ENCODE data around the gene SUCLG1. TPM values are rescaled to one million over a fixed set of nuclear protein-coding genes. Genes with fewer than 3 reads are reported as not detected.
"Not testable (repeated sequence)": the region's sequence is repeated elsewhere in the genome, so short reads cannot be mapped to it uniquely, and the experiment has no call there.

Gene SUCLG1
- total RNA-seq, result 55.0 and 64.1 TPM in 2 replicates

DNA sequence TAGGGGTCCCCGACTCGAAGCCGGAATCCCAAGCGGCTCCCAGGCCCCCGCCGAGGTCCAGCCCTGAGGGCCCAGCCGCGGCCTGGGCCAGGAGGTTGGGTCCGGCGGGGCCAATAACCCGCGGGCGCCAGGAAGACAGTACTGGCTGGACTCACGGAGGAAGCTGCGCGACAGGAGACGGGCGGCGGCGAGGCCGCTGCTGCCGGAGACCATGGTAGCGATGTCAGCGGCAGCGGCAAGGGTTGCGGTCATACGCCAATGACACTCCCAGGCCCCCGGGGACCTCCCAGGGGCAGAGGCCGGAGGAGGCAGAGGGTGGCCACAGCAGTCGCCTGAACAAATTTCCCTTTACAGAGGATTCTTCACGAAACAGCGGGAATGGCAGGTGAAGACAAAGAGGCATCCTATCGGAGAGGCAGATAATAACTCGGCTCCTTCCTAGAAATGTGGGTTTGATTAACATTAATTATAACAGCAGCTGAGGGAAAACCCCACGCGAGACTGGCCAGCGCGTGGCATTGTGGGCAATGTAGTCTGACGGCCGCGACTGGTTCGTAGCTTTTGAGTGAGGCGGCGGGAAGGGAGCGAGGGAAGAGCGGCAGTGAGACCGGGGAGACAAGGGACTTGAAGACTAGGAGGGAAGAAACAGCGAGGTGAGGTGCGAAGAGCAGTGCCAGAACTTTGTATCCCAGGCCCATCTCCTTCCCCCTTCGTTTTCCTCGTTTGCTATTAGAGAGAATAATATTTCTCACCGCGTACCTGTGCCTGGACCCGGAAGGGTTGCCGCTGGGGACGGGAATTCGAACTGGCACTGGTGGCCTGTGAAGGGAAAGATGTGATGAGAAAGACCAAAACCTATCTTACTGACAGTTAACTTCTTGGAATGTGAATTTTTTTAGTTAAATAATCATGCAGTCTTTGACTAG lies at the start of gene SUCLG1:
TSS of gene SUCLG1 (minus strand) at position 263 of the 926 bp plus-strand sequence. CDS start at position 252, 11 bp downstream.
- peak; percentile 82 to 83 for DNase-seq (ENCODE audit: low read depth in 2 of 2)

DNA sequence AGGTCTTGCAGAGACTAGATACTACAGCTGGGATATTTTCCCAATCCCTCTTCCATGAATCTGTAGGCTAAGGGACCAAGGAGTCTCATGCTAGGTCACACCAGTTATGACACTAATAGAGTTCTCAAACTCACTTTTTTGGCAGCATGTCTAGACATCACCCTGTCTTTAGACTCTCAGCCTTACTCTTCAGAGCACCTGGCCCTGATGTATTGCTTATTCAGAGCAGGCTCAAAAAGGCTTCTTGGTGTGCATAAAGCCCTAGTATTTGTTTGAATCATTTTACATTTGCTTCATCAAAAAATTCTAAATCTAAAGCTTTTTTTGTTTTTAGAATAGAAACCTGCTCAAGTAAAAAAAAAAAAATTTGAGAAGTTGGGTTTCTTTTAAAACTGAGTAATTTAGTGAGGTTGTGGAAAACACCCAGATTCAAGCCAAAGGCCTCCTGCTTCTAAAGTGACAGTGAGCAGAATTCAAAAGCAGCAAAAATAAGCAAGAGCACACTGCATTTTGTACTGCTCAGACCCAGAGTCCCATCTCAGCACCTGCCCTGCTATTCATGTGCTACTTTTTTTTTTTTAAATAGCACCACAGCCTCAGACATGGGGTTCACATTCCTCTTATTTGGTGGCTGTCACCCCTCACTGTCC lies 39.2 kb upstream of the SUCLG1 start:
- DNase-seq (ENCODE audit: low read depth in 2 of 2), result no peak

DNA sequence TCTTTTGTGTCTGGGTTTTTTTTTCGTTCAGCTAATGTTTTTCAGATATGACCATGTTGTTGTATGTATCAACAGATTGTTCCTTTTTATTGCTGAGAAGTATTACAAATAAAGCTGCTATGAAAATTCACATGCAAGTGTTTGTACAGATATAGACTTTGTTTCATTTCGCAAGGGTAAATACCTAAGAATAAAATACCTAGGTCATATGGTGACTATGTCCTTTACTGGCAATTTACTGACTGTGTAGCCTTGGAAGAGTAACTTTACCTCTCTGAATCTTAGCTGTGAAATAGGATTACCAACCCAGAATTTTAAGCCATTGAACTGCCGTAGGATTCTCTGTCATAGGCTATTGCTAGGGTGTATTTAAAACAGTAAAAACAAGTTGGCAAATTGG lies 38.2 kb upstream of the SUCLG1 start:
- no peak for DNase-seq (ENCODE audit: low read depth in 2 of 2)

DNA sequence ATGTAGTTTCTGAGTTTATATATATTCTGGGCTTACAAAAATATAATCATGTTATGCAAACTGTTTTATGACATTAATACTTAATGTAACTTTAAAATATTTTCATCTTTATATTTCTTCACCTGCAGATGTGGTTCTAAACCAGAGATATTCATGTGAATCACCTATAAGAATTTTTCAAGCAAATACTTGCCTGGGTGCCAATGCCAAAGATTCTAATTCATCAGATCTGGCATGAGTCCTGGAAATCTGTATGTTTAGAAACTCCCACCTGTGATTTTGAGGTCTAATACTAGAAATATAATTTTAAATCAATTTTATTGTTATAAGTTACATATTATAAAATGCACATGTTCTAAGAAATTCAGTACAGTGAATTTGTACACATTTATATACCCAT lies 37.3 kb upstream of the SUCLG1 start:
- DNase-seq (ENCODE audit: low read depth in 2 of 2), result no peak

DNA sequence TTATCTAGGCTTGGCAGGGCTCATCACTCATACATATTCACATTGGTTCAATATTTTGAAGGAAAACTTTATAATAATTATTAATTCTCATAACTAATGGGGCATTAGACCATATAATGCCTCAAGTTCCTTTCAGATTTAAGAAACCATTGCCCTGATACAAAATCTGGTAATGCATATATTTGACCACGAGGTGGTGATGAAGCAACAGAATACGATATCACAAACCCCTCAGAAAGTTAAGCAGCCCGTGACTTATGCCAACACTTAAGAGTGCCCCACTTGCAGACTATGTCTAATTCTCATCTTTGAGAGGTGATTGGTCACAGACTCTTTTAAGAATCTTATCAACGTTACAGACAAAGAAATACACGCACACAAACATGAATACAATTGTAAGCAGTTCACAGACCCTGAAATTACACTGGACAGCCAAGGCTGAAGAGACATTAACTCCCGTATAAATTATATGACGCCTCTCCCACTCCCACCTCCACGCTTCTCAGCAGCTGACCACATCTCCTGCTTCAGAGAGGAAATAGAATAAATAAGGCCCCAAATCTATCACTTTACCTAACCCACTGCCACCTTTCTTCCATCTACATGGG lies 36.6 kb upstream of the SUCLG1 start:
- peak; percentile 73 to 83 for DNase-seq (ENCODE audit: low read depth in 2 of 2)

DNA sequence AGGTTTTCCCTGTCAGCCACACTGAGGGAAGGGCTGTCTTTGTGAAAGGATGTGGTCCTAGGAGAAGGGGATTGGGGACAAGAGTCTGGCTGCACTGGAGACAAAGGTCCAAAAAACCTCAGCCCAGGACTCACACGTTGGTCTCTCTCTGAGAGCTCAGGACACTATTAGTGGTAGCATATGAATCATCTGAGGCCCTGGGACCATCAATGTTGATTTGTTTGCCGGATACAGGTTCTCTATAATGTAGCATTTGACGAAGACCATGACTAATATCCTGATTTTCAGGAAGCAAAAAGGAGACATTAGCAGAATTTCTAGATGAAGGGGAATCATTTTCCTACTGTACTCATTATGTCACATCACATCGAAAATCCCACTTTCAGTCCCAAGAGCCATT lies 35.0 kb upstream of the SUCLG1 start:
- peak; percentile 59 to 89 for DNase-seq (ENCODE audit: low read depth in 2 of 2)

DNA sequence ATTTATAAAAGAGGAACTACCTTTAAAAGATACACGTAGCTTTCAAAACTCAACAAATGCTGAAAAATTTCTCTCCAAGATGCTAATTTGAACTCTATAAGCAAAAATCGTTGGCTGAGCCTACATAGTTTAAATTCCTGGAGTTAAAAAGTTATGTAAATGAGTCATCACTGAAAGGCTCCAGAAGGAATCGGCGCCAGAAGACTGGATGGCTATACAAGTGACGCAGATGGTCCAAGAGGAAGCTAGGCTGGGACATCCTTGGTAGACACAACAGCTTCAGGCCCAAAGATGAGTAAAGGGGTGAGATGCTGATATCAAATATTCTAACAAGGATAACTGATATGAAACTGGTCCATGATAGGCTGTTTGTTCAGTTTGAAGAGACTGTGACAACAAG lies 34.4 kb upstream of the SUCLG1 start:
- peak in 1 of 2 donors; percentile 88 for DNase-seq (ENCODE audit: low read depth in 2 of 2)

DNA sequence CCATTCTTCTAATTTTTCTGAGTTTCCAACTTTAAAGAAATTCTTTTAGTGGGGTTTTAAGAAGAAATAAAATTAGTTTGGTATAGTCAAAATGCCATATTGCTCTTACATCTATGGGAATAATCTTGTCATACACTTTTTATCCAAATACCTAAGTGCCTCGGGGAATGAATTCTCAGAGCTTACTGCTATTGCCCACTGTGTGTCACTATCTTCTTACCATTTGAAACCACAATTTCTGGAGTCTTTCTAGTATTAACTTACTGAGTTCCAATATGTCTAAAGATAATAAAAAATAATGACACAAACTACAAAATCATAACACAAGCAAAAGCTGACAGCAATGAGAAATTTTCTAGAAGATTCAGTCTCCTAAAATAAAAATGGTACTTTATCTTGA lies 33.5 kb upstream of the SUCLG1 start:
- DNase-seq (ENCODE audit: low read depth in 2 of 2), result no peak

DNA sequence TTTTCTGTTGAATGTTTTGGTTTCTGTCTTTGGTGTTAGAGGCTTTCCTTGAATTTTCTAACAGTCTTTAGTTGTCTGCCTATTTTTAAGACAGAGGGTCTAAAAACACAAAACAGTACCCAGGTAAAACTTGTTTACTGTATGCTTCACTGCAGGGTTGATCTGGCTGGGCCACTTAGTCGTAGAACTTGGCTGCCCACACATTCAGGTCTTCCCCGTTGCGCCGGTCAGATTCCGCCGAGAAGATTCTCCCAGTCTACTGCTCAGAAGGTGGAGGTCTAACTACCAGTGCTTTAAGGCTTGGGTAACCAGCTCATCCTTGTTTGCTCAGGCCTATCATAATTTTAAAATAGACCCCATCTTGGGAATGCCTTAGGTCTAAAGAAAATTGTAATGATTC lies 32.7 kb upstream of the SUCLG1 start:
- no peak for DNase-seq (ENCODE audit: low read depth in 2 of 2)

DNA sequence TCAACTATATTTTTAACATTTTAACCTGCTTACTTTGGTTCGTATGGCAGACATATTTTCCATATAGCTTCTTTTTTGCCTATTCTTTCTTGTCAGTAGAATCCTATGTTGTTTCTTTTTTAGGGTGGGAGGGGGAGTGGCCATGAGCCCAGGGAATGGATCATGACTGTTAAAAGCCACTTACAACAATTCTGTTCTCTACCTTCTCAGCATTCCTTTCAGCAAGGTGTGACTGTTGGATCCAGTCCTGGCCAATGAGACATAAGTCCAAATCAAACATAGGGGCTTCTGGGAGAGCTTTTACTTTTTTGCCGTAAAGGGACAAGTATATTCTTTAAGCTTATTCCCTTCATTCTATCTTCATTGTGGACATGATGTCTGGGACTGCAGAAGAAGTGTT lies 32.2 kb upstream of the SUCLG1 start:
- no peak for DNase-seq (ENCODE audit: low read depth in 2 of 2)

DNA sequence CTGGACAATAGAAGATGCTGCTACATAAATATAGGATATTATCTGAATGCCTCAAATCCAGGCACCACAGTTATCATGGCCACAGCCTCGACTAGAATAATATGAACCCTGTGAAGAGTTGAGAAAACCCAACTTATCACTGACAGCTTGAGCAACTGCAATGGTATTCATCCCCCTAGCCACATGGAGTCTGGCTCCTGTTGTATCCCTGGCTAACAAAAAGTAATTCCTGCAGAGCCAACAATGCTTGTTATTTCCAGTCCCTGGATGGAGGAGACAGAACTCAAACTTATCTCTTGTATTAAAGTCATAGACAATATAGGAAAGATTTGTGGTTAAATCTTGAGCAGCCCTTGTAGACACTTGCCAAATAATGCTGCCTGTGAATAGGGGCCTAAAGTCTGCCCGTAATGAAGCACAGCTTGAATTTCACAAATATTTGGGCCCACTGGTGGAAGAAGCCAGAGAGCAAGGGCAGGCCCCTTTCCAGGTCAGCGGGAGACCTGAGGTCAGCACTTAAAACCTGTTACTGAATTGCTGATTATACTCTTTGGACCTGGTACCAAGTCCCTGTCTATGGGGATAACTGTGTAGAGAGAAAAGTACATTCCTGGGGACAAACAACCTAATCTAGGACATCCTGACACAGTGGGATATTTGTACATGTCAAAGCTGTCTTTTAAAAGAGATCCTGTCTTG lies 28.4 kb upstream of the SUCLG1 start:
- DNase-seq (ENCODE audit: low read depth in 2 of 2), result no peak

DNA sequence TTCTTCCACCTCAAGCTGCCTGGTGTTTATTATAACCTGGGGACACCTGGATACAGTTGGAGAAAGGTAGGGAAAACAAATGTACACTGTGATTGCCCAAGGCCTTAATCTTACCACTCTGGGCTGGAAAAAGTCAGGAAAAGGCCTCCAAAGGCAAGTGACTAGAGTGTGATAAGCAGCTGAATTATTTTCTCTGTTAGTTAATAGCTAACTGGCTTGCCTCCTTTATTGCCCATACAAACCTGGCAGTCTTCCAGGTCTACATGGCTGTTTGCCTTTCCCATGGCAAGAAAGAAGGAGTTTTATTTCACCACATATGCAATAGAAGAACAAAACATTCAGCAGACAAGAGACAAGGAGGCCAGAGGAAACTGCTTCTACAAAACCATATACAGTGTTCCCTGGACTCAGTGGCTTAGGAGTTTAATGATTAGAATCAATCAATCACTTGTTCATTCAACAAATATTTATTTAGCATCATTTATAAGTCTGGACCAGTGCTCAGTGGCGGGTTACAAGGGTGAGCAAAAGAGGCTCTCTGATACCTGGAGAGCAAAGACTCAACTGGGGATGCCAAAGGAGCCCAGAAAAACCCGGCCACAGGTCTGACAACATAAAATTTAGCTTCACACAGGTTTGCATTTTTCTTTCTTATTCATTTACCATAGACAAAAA lies 27.5 kb upstream of the SUCLG1 start:
- DNase-seq (ENCODE audit: low read depth in 2 of 2), result no peak

DNA sequence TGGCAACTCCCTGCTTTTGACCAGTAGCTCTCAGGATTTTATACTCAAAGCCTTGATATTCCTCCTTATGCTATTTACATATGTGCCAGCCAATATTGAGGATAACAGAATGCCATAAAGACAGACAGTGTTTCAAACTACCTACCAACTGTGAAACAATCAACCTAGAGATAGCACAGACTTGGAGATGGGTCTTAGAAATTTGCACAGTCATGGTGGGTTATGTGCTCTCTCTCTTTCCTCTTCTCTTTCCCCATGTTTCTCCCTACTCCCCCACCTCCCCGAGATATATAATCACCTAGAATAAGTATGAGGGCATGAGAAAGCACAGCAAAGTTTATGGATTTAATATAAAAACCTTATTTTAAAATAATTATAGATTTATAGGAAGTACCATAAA lies 24.2 kb upstream of the SUCLG1 start:
- no peak for DNase-seq (ENCODE audit: low read depth in 2 of 2)

DNA sequence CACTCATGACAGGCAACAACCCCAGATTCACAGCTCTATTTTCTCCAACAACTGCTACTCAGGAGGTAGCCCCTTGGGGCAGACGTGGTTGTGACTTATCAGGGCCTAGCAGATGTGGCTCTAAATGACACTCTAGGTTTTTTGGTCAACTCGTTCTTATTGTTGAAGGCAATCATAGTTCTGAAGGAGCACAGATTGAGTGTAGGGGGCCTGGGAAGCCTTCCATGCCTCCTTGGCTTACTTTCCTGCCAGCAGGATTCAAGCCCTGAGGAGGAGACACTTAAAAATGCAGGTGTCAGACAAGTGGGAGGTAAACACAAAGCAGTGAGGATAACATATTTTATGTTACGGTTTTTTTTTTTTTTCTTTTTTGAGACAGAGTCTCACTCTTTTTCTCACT lies 23.5 kb upstream of the SUCLG1 start:
- no peak for DNase-seq (ENCODE audit: low read depth in 2 of 2)

DNA sequence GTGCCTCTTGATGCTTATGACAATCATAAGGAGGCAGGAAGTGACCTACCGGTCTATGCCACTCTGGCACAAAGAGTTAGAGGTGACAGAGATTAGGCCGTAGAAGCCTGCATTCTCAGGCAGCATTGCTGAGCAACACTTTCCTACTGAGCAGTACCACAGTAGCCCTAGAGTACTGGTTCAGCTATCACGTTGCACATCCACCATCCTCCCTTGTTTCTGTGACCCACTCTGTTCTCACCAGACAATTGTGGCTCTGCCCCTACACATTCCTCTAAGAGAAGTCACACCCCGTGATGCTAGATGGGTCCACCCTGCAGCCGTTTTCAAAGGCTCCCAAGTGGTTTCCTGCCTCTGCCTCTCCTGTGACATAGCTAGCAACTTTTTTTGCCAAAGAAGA lies 22.6 kb upstream of the SUCLG1 start:
- DNase-seq (ENCODE audit: low read depth in 2 of 2), result peak in 1 of 2 donors; percentile 39

DNA sequence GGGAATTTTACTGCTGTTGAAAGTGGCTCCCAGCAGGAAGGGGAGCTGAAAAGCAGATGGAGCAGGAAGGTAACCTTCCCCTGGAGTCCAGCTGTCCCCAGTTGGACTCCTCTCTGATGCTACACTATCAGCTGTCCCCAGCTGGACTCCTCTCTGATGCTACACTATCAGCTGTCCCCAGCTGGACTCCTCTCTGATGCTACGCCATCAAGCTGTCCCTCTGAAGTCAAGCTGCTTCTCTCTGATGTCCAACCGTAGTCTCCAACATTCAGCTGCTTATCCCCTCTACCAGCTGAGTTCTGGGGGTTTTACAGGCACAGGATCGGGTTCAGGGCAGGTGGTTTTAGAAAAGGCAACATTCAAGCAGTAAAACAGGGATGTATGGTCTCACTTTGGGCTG lies 19.8 kb upstream of the SUCLG1 start:
- no peak for DNase-seq (ENCODE audit: low read depth in 2 of 2)

DNA sequence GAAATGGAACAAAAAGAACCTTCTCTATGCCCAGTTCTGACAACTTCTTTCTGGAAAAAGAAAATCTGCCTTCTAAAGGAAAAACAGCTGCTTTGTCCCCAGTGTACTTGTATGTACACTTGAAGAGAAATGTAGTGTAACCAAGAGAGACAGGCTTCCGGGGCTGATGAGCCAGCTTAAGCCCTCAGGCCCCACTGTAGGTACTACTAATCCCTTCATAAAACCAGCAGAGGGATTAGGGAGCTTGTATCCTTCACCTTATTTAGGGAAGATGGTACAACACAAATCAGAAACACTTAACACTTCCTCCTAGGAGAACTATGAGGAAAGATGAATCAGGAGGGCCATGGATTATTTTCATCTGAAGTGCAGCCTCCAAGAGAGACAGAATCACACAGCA lies 18.8 kb upstream of the SUCLG1 start:
- no peak for DNase-seq (ENCODE audit: low read depth in 2 of 2)

DNA sequence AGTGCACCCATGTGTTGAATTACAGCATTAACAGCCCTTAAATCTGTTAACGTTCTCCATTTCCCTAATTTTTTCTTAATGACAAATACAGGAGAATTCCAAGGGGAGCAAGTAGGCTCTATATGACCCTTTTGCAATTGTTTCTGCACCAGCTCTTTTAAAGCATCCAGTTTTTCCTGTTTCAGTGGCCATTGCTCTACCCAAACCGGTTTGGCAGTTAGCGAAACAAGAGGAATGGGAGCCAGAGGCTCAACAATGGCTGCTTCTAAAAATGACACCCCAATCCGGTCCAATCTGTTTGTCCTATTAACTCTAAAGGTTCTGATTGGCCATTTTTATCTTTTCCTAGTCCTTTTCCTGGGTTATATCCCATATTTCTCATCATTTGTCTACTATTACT lies 15.1 kb upstream of the SUCLG1 start:
- no peak for DNase-seq (ENCODE audit: low read depth in 2 of 2)

DNA sequence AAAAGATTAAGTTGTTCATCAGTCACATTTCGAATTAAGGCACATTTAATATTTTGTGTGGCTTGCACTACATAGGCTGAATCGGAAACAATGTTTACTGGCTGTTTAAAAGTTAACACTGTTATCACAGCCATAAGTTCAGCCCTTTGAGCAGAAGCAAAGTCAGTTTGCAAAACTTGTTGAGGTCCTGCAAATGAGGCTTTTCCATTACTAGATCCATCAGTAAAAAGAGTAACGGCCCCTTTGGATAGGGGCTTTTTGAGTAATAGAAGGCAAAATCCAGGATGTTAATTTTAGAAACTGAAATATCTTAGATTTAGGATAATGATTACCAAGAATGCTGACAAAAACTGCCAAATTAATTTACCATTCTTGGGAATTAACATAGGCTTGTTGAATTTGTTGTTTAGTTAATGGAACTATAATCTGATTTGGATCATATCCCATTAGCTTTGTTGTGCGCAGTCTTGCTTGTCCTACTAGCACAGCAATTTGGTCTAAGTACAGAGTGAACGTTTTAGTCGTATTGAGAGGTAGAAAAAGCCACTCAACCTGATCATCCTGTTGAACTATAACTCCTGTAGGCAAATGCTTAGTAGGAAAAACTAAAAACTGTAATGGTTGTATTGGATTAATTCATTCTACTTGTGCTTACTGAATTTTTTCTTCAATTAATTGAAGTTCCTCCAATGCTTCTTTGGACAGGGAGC lies 13.9 kb upstream of the SUCLG1 start:
- DNase-seq (ENCODE audit: low read depth in 2 of 2), result no peak

DNA sequence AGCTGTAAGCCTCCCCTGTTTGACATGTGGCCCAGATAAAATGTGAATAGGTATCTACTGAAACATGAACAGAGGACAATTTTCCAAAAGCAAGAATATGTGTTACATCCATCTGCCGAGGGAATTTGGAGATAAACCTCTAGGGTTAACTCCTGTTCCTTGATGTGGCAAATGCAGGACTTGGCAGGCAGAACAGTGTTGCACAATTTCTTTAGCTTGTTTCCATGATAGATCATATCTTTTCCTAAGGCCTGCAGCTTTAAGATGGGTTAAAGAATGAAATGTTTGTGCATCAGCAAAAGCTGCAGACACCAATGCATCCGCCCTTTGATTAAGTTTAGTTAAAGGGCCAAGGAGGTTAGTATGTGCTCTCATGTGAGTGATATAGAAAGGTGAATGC lies 13.3 kb upstream of the SUCLG1 start:
- not testable (repeated sequence) for DNase-seq (ENCODE audit: low read depth in 2 of 2)

DNA sequence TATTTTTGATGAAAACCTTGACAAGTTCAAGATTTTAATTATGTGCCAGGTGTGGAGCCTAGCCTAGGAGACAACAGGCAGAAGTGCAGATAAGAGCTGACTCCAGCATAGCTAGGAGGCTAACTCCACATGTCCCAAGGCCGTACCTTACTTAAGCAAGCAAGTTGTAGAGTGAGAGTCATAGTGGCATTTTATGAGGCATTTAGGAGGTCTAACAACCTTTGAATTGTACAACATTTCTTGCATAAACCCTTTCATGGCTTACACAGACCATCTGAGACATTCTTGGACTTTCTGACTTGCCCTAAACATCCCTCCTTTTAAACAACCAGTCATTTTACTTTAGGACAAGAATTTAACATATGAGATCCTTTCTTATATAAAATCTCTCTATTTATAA lies 8.3 kb upstream of the SUCLG1 start:
- DNase-seq (ENCODE audit: low read depth in 2 of 2), result no peak

Measured in lung microvascular endothelial cell (primary cell).